GM23338 (cell line): ENCODE results near the gene ATP9B. TPM values are rescaled to one million over a fixed set of nuclear protein-coding genes. Genes with fewer than 3 reads are reported as not detected.

Experiments used
- ATAC-seq: fragments of 200-7000 bp; cut with Tn5 transposase; 3 replicates; pipeline ENCODE4 v1.9.1; 2020
- DNase-seq: peaks from one replicate; pipeline ENCODE4 v3.0.0-alpha.2; 2015; ENCODE audit warnings: low spot score
- H2AFZ ChIP-seq: fragments of 200-600 bp; sonication (generic); 2 replicates; pipeline ENCODE4 v1.8.0; 2016; ENCODE audit warnings: antibody characterized with exemption, mild to moderate bottlenecking, moderate library complexity
- H3F3A ChIP-seq: fragments of 200-600 bp; sonication (generic); replicated peaks from 2 replicates; pipeline ENCODE4 v1.8.0; 2017; ENCODE audit warnings: antibody characterized with exemption, mixed run types, low read depth
- H3K27ac ChIP-seq: fragments of 200-600 bp; sonication (generic); 2 replicates; pipeline ENCODE4 v1.6.1; 2016; ENCODE audit warnings: low read depth
- H3K27me3 ChIP-seq: fragments of 200-600 bp; sonication (generic); 2 replicates; pipeline ENCODE4 v1.8.0; 2016; ENCODE audit warnings: mild to moderate bottlenecking, mixed run types, moderate library complexity; ENCODE audit not compliant: insufficient read depth
- H3K36me3 ChIP-seq: fragments of 200-600 bp; sonication (generic); 2 replicates; pipeline ENCODE4 v1.8.0; 2016; ENCODE audit warnings: mild to moderate bottlenecking; ENCODE audit not compliant: insufficient read depth
- H3K4me1 ChIP-seq: fragments of 200-600 bp; sonication (generic); 2 replicates; pipeline ENCODE4 v1.8.0; 2016; ENCODE audit warnings: mild to moderate bottlenecking, moderate library complexity; ENCODE audit not compliant: insufficient read depth
- H3K4me2 ChIP-seq: fragments of 200-600 bp; sonication (generic); 2 replicates; pipeline ENCODE4 v1.7.1; 2017; ENCODE audit warnings: mixed run types
- H3K4me3 ChIP-seq: fragments of 200-600 bp; sonication (generic); 2 replicates; pipeline ENCODE4 v1.6.1; 2016; ENCODE audit warnings: mixed run types
- H3K79me2 ChIP-seq: fragments of 200-600 bp; sonication (generic); replicated peaks from 2 replicates; pipeline ENCODE4 v1.8.0; 2017; ENCODE audit warnings: mild to moderate bottlenecking; ENCODE audit not compliant: insufficient read depth
- H3K9me2 ChIP-seq: fragments of 200-600 bp; sonication (generic); 2 replicates; pipeline ENCODE4 v1.8.0; 2017; ENCODE audit not compliant: insufficient read depth
- H4K20me1 ChIP-seq: fragments of 200-600 bp; sonication (generic); replicated peaks from 2 replicates; pipeline ENCODE4 v1.8.0; 2017; ENCODE audit warnings: mild to moderate bottlenecking; ENCODE audit not compliant: insufficient read depth
- H3K27ac Mint-ChIP-seq: 2 replicates; pipeline ENCODE4 v1.8.0; 2020; ENCODE audit warnings: inconsistent platforms, mild to moderate bottlenecking, moderate library complexity, mixed read lengths
- H3K27me3 Mint-ChIP-seq: 3 replicates; pipeline ENCODE4 v1.8.0; 2022; ENCODE audit warnings: low read depth, mild to moderate bottlenecking, moderate library complexity, mixed read lengths, inconsistent platforms; ENCODE audit not compliant: insufficient read depth, poor library complexity
- H3K36me3 Mint-ChIP-seq: 3 replicates; pipeline ENCODE4 v1.8.0; 2021; ENCODE audit warnings: low read depth, mild to moderate bottlenecking, inconsistent platforms, moderate library complexity, mixed read lengths
- H3K4me1 Mint-ChIP-seq: 3 replicates; pipeline ENCODE4 v1.8.0; 2020; ENCODE audit warnings: mild to moderate bottlenecking, inconsistent platforms, mixed read lengths
- H3K4me3 Mint-ChIP-seq: 3 replicates; pipeline ENCODE4 v1.8.0; 2021; ENCODE audit warnings: moderate library complexity, mild to moderate bottlenecking, inconsistent platforms, mixed read lengths
- H3K9me3 Mint-ChIP-seq: 3 replicates; pipeline ENCODE4 v1.8.0; 2020; ENCODE audit warnings: moderate library complexity, mild to moderate bottlenecking, inconsistent platforms, mixed read lengths
- CREB1 ChIP-seq: fragments of 250-450 bp; sonication (Bioruptor Pico); IDR thresholded peaks from 2 replicates; pipeline ENCODE4 v1.5.0; 2020; ENCODE audit warnings: low read depth, mild to moderate bottlenecking, moderate library complexity
- EZH2 ChIP-seq: fragments of 200-600 bp; sonication (generic); IDR thresholded peaks from one replicate; pipeline ENCODE4 v1.8.0; 2017; ENCODE audit warnings: antibody characterized with exemption, mild to moderate bottlenecking, low read depth; ENCODE audit not compliant: unreplicated experiment
- EZH2phosphoT487 ChIP-seq: fragments of 200-600 bp; sonication (generic); IDR thresholded peaks from one replicate; pipeline ENCODE4 v1.8.1; 2018; ENCODE audit warnings: antibody characterized with exemption; ENCODE audit not compliant: unreplicated experiment
- JUNB ChIP-seq: IDR thresholded peaks from one replicate; pipeline ENCODE4 v1.6.1; 2016; ENCODE audit warnings: antibody characterized with exemption; ENCODE audit not compliant: unreplicated experiment
- NANOG ChIP-seq: IDR thresholded peaks from 2 replicates; pipeline ENCODE4 v1.6.1; 2016; ENCODE audit warnings: antibody characterized with exemption, borderline replicate concordance
- POLR2AphosphoS5 ChIP-seq: IDR thresholded peaks from 2 replicates; pipeline ENCODE4 v1.6.1; 2016; ENCODE audit warnings: antibody characterized with exemption, low read depth
- STAT1 ChIP-seq: IDR thresholded peaks from one replicate; pipeline ENCODE4 v1.6.1; 2016; ENCODE audit warnings: antibody characterized with exemption; ENCODE audit not compliant: unreplicated experiment
- ZNF114 ChIP-seq: fragments of 250-450 bp; sonication (Bioruptor Pico); IDR thresholded peaks from 2 replicates; pipeline ENCODE4 v1.5.0; 2020; ENCODE audit warnings: mild to moderate bottlenecking, moderate library complexity
- ZNF331 ChIP-seq: fragments of 250-450 bp; sonication (Bioruptor Pico); IDR thresholded peaks from 2 replicates; pipeline ENCODE4 v1.5.0; 2020; ENCODE audit warnings: low read depth, mild to moderate bottlenecking, moderate library complexity
- polyA plus RNA-seq: library from polyadenylated mRNA; unstranded; fragments of >200 nt; fragmentation: Nextera tagmentation; extraction: Ambion mirVana; gene quantifications from 2 replicates; pipeline ENCODE4 v1.2.1, GENCODE V29; 2016
- total RNA-seq: library from RNA; depleted of rRNA; stranded (reverse); fragments of >200 nt; shearing (Covaris generic); gene quantifications from 2 replicates; pipeline ENCODE4 v1.2.3, GENCODE V29; 2014
- TF ChIP-seq, protein P1 (sequence below), 2 experiments: fragments of 200-600 bp in 1 of 2; sonication (generic) in 1 of 2; conservative IDR thresholded peaks; 2 replicates each; pipeline versions ENCODE4 v1.5.1 to v1.6.1; 2016 to 2017; ENCODE audit warnings: antibody characterized with exemption in 2 of 2, low read depth in 2 of 2, mild to moderate bottlenecking in 2 of 2, moderate library complexity in 1 of 2
- TF ChIP-seq, protein P2 (sequence below): IDR thresholded peaks from 2 replicates; pipeline ENCODE4 v1.6.1; 2016; ENCODE audit warnings: antibody characterized with exemption
- TF ChIP-seq, protein P3 (sequence below): IDR thresholded peaks from one replicate; pipeline ENCODE4 v1.6.1; 2018; ENCODE audit warnings: antibody characterized with exemption; ENCODE audit not compliant: unreplicated experiment
- TF ChIP-seq, protein P4 (sequence below): fragments of 250-450 bp; sonication (Bioruptor Pico); IDR thresholded peaks from 2 replicates; pipeline ENCODE4 v1.5.0; 2020; ENCODE audit warnings: mild to moderate bottlenecking, moderate library complexity

Gene ATP9B
- total and polyA plus RNA-seq, 2 experiments from 2014 or later: 14.2 to 25.6 TPM

DNA sequence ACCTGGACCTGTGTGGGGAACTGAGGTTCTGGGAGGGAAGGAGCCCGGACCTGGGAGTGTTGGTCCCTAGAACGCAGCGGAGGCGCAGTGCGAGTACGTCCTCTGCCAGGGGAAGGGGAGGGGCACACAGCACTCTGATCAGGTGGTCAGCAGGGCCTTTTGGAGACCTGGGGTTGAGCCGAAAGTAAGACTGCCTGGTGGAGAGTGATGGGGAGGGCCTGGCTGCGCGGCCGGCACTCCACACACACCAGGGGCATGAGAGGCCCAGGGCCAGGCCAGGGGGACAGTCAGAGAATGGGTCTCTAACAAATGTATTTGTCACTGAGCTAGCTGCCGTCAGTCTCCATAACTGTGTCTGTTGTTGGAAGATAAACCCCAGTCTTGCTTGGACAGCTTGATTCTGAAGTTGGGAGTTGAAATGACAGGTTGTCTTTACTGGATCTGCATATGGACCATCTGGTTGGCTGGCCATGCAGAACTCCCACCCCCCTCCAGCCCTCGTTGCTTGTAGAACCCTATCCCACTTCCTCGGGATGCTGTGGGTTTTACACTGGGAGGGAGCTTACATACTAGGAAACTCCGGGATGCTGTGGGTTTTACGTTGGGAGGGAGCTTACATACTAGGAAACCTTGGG lies 251.1 kb downstream of the ATP9B start:
- no peaks in the 10 kb centered on the region for H3K79me2 ChIP-seq
- no peaks in the 10 kb centered on the region for H3K9me3 Mint-ChIP-seq
- no peak overlapping the region for H3K27ac ChIP-seq
- peaks cover 10% of the 10 kb centered on the region; the same call in 2 of the 3 replicates for H3K36me3 Mint-ChIP-seq
- H3K4me1 Mint-ChIP-seq: peaks cover 4% of the 10 kb centered on the region; the same call in 2 of the 3 replicates
- H3K4me1 ChIP-seq: no peaks in the 10 kb centered on the region
- no peak overlapping the region for H3K4me3 ChIP-seq
- H2AFZ ChIP-seq: no peak overlapping the region
- 0 out of 2 replicates have a peak overlapping the region, but pooled peaks have one; percentile 30 for H3K27ac Mint-ChIP-seq
- no peaks in the 10 kb centered on the region for H4K20me1 ChIP-seq
- peaks cover 7% of the 10 kb centered on the region for H3K27me3 Mint-ChIP-seq
- no peak overlapping the region for H3K4me3 Mint-ChIP-seq
- H3K36me3 ChIP-seq: no peaks in the 10 kb centered on the region; the same call in 1 of the 2 replicates
- H3K9me2 ChIP-seq: no peaks in the 10 kb centered on the region
- no peak overlapping the region for H3K4me2 ChIP-seq
- DNase-seq (no peak), ATAC-seq (no peak; the same call in 2 of the 3 replicates)
- H3K27me3 ChIP-seq: no peaks in the 10 kb centered on the region
- H3F3A ChIP-seq: no peaks in the 10 kb centered on the region
- TF ChIP-seq, protein P1, sequence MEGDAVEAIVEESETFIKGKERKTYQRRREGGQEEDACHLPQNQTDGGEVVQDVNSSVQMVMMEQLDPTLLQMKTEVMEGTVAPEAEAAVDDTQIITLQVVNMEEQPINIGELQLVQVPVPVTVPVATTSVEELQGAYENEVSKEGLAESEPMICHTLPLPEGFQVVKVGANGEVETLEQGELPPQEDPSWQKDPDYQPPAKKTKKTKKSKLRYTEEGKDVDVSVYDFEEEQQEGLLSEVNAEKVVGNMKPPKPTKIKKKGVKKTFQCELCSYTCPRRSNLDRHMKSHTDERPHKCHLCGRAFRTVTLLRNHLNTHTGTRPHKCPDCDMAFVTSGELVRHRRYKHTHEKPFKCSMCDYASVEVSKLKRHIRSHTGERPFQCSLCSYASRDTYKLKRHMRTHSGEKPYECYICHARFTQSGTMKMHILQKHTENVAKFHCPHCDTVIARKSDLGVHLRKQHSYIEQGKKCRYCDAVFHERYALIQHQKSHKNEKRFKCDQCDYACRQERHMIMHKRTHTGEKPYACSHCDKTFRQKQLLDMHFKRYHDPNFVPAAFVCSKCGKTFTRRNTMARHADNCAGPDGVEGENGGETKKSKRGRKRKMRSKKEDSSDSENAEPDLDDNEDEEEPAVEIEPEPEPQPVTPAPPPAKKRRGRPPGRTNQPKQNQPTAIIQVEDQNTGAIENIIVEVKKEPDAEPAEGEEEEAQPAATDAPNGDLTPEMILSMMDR (conservative IDR thresholded peaks at IDR 0.05; ENCODE audit: low read depth in 2 of 2): no peak
- TF ChIP-seq STAT1 (no peak), EZH2phosphoT487 (no peak), ZNF114 (no peak), JUNB (no peak), NANOG (no peak), POLR2AphosphoS5 (no peak), ZNF331 (CRISPR knock-in tag) (no peak), CREB1 (CRISPR knock-in tag) (no peak), EZH2 (no peak)
- TF ChIP-seq, protein P2, sequence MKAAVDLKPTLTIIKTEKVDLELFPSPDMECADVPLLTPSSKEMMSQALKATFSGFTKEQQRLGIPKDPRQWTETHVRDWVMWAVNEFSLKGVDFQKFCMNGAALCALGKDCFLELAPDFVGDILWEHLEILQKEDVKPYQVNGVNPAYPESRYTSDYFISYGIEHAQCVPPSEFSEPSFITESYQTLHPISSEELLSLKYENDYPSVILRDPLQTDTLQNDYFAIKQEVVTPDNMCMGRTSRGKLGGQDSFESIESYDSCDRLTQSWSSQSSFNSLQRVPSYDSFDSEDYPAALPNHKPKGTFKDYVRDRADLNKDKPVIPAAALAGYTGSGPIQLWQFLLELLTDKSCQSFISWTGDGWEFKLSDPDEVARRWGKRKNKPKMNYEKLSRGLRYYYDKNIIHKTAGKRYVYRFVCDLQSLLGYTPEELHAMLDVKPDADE: no peak
- TF ChIP-seq, protein P3, sequence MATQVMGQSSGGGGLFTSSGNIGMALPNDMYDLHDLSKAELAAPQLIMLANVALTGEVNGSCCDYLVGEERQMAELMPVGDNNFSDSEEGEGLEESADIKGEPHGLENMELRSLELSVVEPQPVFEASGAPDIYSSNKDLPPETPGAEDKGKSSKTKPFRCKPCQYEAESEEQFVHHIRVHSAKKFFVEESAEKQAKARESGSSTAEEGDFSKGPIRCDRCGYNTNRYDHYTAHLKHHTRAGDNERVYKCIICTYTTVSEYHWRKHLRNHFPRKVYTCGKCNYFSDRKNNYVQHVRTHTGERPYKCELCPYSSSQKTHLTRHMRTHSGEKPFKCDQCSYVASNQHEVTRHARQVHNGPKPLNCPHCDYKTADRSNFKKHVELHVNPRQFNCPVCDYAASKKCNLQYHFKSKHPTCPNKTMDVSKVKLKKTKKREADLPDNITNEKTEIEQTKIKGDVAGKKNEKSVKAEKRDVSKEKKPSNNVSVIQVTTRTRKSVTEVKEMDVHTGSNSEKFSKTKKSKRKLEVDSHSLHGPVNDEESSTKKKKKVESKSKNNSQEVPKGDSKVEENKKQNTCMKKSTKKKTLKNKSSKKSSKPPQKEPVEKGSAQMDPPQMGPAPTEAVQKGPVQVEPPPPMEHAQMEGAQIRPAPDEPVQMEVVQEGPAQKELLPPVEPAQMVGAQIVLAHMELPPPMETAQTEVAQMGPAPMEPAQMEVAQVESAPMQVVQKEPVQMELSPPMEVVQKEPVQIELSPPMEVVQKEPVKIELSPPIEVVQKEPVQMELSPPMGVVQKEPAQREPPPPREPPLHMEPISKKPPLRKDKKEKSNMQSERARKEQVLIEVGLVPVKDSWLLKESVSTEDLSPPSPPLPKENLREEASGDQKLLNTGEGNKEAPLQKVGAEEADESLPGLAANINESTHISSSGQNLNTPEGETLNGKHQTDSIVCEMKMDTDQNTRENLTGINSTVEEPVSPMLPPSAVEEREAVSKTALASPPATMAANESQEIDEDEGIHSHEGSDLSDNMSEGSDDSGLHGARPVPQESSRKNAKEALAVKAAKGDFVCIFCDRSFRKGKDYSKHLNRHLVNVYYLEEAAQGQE: no peak
- TF ChIP-seq, protein P4, sequence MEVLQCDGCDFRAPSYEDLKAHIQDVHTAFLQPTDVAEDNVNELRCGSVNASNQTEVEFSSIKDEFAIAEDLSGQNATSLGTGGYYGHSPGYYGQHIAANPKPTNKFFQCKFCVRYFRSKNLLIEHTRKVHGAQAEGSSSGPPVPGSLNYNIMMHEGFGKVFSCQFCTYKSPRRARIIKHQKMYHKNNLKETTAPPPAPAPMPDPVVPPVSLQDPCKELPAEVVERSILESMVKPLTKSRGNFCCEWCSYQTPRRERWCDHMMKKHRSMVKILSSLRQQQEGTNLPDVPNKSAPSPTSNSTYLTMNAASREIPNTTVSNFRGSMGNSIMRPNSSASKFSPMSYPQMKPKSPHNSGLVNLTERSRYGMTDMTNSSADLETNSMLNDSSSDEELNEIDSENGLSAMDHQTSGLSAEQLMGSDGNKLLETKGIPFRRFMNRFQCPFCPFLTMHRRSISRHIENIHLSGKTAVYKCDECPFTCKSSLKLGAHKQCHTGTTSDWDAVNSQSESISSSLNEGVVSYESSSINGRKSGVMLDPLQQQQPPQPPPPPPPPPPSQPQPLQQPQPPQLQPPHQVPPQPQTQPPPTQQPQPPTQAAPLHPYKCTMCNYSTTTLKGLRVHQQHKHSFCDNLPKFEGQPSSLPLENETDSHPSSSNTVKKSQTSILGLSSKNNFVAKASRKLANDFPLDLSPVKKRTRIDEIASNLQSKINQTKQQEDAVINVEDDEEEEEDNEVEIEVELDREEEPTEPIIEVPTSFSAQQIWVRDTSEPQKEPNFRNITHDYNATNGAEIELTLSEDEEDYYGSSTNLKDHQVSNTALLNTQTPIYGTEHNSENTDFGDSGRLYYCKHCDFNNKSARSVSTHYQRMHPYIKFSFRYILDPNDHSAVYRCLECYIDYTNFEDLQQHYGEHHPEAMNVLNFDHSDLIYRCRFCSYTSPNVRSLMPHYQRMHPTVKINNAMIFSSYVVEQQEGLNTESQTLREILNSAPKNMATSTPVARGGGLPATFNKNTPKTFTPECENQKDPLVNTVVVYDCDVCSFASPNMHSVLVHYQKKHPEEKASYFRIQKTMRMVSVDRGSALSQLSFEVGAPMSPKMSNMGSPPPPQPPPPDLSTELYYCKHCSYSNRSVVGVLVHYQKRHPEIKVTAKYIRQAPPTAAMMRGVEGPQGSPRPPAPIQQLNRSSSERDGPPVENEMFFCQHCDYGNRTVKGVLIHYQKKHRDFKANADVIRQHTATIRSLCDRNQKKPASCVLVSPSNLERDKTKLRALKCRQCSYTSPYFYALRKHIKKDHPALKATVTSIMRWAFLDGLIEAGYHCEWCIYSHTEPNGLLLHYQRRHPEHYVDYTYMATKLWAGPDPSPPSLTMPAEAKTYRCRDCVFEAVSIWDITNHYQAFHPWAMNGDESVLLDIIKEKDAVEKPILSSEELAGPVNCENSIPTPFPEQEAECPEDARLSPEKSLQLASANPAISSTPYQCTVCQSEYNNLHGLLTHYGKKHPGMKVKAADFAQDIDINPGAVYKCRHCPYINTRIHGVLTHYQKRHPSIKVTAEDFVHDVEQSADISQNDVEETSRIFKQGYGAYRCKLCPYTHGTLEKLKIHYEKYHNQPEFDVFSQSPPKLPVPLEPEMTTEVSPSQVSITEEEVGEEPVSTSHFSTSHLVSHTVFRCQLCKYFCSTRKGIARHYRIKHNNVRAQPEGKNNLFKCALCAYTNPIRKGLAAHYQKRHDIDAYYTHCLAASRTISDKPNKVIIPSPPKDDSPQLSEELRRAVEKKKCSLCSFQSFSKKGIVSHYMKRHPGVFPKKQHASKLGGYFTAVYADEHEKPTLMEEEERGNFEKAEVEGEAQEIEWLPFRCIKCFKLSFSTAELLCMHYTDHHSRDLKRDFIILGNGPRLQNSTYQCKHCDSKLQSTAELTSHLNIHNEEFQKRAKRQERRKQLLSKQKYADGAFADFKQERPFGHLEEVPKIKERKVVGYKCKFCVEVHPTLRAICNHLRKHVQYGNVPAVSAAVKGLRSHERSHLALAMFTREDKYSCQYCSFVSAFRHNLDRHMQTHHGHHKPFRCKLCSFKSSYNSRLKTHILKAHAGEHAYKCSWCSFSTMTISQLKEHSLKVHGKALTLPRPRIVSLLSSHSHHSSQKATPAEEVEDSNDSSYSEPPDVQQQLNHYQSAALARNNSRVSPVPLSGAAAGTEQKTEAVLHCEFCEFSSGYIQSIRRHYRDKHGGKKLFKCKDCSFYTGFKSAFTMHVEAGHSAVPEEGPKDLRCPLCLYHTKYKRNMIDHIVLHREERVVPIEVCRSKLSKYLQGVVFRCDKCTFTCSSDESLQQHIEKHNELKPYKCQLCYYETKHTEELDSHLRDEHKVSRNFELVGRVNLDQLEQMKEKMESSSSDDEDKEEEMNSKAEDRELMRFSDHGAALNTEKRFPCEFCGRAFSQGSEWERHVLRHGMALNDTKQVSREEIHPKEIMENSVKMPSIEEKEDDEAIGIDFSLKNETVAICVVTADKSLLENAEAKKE (CRISPR knock-in tag): no peak
